Kidney glomerular epithelial cell (primary cell): Measurements from ENCODE around the gene FAM13C.
"Not testable (repeated sequence)": the region's sequence is repeated elsewhere in the genome, so short reads cannot be mapped to it uniquely, and the experiment has no call there.

ENCODE experiments used
- DNase-seq: peaks from one replicate; lab custom pipeline; 2025; lab: John Stamatoyannopoulos, UW

FAM13C gene

GRCh38 chr10:59234194-59234593 lies 128.2 kb downstream of the FAM13C start:
- no peak for DNase-seq

DNA sequence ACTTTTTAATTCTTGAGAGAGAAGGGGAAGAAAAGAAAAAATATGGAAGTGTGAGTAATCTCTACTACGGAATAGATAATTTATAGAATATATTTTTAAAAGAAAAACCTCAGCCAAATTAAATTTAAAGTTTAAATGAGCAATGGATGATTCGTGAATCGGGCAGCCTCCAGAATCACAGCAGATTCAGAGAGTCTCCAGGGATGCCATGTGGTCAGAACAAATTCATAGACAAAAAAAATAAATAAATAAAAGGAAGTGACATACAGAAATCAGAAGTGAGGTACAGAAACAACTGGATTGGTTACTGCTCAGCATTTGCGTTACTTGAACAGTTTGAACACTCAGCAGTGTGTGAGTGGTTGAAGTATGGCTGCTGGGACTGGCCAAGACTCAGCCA lies 132.9 kb downstream of the FAM13C start:
- no peak for DNase-seq

GRCh38 chr10:59227136-59227673 lies 135.1 kb downstream of the FAM13C start:
- no peak for DNase-seq

GRCh38 chr10:59225211-59225610 lies 137.1 kb downstream of the FAM13C start:
- no peak for DNase-seq

GRCh38 chr10:59223597-59223996 lies 138.8 kb downstream of the FAM13C start:
- not testable (repeated sequence) for DNase-seq

GRCh38 chr10:59222788-59223187 lies 139.6 kb downstream of the FAM13C start:
- no peak for DNase-seq

DNA sequence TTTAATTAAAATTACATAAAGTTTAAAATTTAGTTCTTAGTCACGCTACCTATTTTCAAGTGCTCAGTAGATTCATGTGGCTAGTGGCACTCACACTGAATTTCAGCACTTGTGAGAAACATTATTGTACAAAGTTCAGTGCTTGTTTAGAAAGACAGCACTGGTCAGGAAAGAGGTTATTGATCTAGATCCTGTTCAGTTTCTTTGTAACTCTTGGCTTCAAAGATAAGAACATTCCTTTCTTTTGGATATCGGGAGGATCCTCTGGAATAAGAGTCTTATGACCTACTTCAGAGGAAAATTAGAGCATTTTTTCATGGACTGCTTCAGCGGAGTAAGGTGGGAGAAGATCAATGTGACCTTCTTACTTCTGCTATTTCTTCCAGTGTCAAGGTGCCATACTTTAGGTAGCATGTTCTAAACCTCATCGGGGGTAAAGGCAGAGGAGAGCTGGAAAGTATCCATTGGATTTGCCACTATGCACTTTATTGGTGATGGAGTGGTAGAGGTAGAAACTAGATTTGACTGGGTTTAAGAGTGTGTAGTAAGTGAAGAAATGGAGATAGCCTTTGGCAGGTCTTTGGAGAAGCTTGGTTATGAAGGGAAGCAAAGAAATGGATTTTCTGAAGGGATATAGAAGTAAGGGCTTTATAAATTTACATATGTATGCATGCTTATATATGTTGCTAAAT lies 146.0 kb downstream of the FAM13C start:
- no peak for DNase-seq

DNA sequence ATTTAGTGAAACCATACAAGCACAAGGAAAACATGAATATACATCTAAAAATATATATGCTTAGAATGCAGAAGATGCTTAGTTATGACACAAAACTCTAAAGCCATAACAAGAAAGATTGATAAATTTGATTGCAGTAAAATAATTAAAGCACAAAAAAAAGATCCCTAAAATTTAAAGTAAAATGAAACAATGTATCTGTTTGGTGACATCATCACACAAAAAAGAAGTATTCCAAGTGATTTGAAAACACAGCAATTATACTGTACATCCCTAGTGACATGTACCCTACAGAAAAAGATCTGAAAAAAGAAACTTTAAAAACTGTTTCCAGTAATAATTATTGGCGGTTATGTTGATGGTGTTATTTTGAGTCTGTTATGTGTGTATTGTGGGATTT lies 148.2 kb downstream of the FAM13C start:
- no peak for DNase-seq

- DNase-seq = no peak
Observed at GRCh38 chr10:59212301-59212798, 150.0 kb downstream of the FAM13C start.

- DNase-seq = no peak
Observed at GRCh38 chr10:59206204-59206720, 156.1 kb downstream of the FAM13C start.
